Astrocyte (in vitro differentiated cells and primary cell): ENCODE results near the gene SLC38A6. TPM values are rescaled to one million over a fixed set of nuclear protein-coding genes. Genes with fewer than 3 reads are reported as not detected.
A peak's percentile ranks its signal among the peaks of the same experiment; 100 is the strongest.

Source experiments
- DNase-seq: peaks from one replicate; pipeline ENCODE4 v3.0.0-alpha.2; 2010; ENCODE audit warnings: low read depth
- FAIRE-seq: peaks from 2 replicates; lab custom pipeline; 2011; peaks lifted over from hg19 to GRCh38; lab: Jason Lieb, UNC
- H2AFZ ChIP-seq: 2 replicates; pipeline ENCODE4 v1.6.0; 2012; ENCODE audit warnings: low read depth, low read length, inconsistent platforms
- H3K27ac ChIP-seq: 2 replicates; pipeline ENCODE4 v1.5.1; 2011; ENCODE audit warnings: low read depth, low read length, inconsistent platforms
- H3K27me3 ChIP-seq: 2 replicates; pipeline ENCODE4 v1.6.0; 2011; ENCODE audit warnings: low read length, inconsistent platforms; ENCODE audit not compliant: insufficient read depth
- H3K36me3 ChIP-seq: 2 replicates; pipeline ENCODE4 v1.5.1; 2011; ENCODE audit warnings: low read length, inconsistent platforms; ENCODE audit not compliant: insufficient read depth
- H3K4me1 ChIP-seq: 2 replicates; pipeline ENCODE4 v1.5.1; 2011; ENCODE audit warnings: low read length, inconsistent platforms; ENCODE audit not compliant: insufficient read depth
- H3K4me2 ChIP-seq: 2 replicates; pipeline ENCODE4 v1.6.0; 2012; ENCODE audit warnings: low read length, inconsistent platforms
- H3K4me3 ChIP-seq: 2 replicates; pipeline ENCODE4 v1.5.1; 2011; ENCODE audit warnings: low read depth, mild to moderate bottlenecking, low read length, inconsistent platforms; ENCODE audit not compliant: insufficient read depth
- H3K79me2 ChIP-seq: 2 replicates; pipeline ENCODE4 v1.6.0; 2012; ENCODE audit warnings: mild to moderate bottlenecking, low read length, inconsistent platforms; ENCODE audit not compliant: insufficient read depth
- H3K9ac ChIP-seq: 2 replicates; pipeline ENCODE4 v1.6.0; 2012; ENCODE audit warnings: mild to moderate bottlenecking, low read length, inconsistent platforms
- H3K9me3 ChIP-seq: 2 replicates; pipeline ENCODE4 v1.5.1; 2012; ENCODE audit warnings: low read depth, mild to moderate bottlenecking, low read length, inconsistent platforms; ENCODE audit not compliant: insufficient read depth
- H4K20me1 ChIP-seq: 2 replicates; pipeline ENCODE4 v1.6.0; 2012; ENCODE audit warnings: low read length, inconsistent platforms; ENCODE audit not compliant: insufficient read depth
- H3K27ac Mint-ChIP-seq: one replicate; pipeline ENCODE4 v1.8.0; 2021; ENCODE audit warnings: mild to moderate bottlenecking, mixed read lengths; ENCODE audit not compliant: unreplicated experiment
- H3K27me3 Mint-ChIP-seq: one replicate; pipeline ENCODE4 v1.8.0; 2021; ENCODE audit warnings: low read depth, mixed read lengths; ENCODE audit not compliant: unreplicated experiment
- H3K36me3 Mint-ChIP-seq: one replicate; pipeline ENCODE4 v1.8.0; 2021; ENCODE audit warnings: low read depth, mixed read lengths; ENCODE audit not compliant: unreplicated experiment
- H3K4me1 Mint-ChIP-seq: one replicate; pipeline ENCODE4 v1.8.0; 2021; ENCODE audit warnings: low read depth, mixed read lengths; ENCODE audit not compliant: unreplicated experiment
- H3K4me3 Mint-ChIP-seq: one replicate; pipeline ENCODE4 v1.8.0; 2021; ENCODE audit warnings: mild to moderate bottlenecking, moderate library complexity, mixed read lengths; ENCODE audit not compliant: unreplicated experiment
- H3K9me3 Mint-ChIP-seq: one replicate; pipeline ENCODE4 v1.8.0; 2021; ENCODE audit warnings: mild to moderate bottlenecking, mixed read lengths; ENCODE audit not compliant: unreplicated experiment
- EZH2 ChIP-seq: IDR thresholded peaks from 2 replicates; pipeline ENCODE4 v1.6.1; 2012; ENCODE audit warnings: mild to moderate bottlenecking, low read length, inconsistent platforms; ENCODE audit not compliant: insufficient read depth
- total RNA-seq: library from RNA; stranded (reverse); gene quantifications from 2 replicates; pipeline ENCODE4 v1.2.1, GENCODE V29; 2021
- TF ChIP-seq, protein P1 (sequence below): IDR thresholded peaks from 2 replicates; pipeline ENCODE4 v1.5.1; 2011; ENCODE audit warnings: low read depth, mild to moderate bottlenecking, inconsistent platforms, low read length, moderate library complexity; ENCODE audit not compliant: insufficient read depth

SLC38A6 gene
- total RNA-seq, 1 donor from 2014 or later: 14.9 TPM

DNA sequence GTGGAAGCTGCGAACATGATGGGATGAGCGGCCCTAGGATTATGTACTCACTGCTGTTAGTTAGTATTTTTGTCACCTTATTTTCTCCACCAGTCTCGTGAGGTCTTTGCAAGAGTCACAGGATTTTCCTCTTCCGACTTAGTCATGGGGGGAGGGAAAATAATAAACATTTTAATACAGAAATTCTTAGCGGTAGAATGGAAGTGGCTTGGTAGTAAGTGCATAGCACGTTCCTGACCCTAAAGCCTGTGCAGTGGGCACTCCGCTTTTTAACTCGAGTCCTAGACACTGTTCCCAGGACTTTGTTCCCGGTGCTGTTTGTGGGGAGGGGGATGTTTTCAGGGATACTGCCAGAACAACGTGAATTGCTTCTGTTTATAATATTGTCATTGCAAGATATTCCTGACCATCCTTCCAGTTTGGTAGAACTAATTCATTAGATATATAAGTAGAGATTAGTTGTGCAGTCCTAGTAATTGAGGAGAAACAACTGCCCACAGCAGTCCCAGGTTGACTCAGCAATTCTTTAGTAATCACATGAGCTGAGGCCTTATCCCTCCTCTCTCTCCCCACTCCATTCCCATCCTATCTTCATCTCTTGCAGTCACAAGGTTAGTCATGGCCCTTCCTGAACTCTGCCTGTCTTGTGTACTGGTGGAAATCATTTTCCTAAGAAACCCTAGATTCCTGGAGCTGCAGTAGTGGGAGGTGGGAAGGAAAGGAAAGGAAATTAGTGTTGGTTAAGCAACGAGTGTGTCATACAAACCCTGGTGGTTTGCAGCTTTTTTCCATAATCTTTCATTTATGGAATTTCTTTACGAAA, 799 bp downstream of the SLC38A6 start:
- Mint-ChIP-seq H3K36me3 (no peaks in the 10 kb centered on the region), H3K27ac (no peak overlapping the region), H3K4me3 (no peak overlapping the region), H3K9me3 (no peaks in the 10 kb centered on the region), H3K27me3 (no peaks in the 10 kb centered on the region), H3K4me1 (peaks cover 15% of the 10 kb centered on the region)
- FAIRE-seq: peak; percentile 60
- peak; percentile 89 for DNase-seq
- Histone ChIP-seq H3K9me3 (no peaks in the 10 kb centered on the region), H3K4me2 (peak overlapping the region; percentile 95), H3K9ac (peak overlapping the region; percentile 94), H2AFZ (peak overlapping the region; percentile 76), H3K4me3 (peak overlapping the region; percentile 92), H3K79me2 (peaks cover 49% of the 10 kb centered on the region), H3K4me1 (no peaks in the 10 kb centered on the region), H3K27me3 (no peaks in the 10 kb centered on the region), H4K20me1 (no peaks in the 10 kb centered on the region), H3K27ac (peak overlapping the region; percentile 86), H3K36me3 (peaks cover 15% of the 10 kb centered on the region)
- no peak for TF ChIP-seq EZH2
- TF ChIP-seq, protein P1, sequence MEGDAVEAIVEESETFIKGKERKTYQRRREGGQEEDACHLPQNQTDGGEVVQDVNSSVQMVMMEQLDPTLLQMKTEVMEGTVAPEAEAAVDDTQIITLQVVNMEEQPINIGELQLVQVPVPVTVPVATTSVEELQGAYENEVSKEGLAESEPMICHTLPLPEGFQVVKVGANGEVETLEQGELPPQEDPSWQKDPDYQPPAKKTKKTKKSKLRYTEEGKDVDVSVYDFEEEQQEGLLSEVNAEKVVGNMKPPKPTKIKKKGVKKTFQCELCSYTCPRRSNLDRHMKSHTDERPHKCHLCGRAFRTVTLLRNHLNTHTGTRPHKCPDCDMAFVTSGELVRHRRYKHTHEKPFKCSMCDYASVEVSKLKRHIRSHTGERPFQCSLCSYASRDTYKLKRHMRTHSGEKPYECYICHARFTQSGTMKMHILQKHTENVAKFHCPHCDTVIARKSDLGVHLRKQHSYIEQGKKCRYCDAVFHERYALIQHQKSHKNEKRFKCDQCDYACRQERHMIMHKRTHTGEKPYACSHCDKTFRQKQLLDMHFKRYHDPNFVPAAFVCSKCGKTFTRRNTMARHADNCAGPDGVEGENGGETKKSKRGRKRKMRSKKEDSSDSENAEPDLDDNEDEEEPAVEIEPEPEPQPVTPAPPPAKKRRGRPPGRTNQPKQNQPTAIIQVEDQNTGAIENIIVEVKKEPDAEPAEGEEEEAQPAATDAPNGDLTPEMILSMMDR: no peak

DNA sequence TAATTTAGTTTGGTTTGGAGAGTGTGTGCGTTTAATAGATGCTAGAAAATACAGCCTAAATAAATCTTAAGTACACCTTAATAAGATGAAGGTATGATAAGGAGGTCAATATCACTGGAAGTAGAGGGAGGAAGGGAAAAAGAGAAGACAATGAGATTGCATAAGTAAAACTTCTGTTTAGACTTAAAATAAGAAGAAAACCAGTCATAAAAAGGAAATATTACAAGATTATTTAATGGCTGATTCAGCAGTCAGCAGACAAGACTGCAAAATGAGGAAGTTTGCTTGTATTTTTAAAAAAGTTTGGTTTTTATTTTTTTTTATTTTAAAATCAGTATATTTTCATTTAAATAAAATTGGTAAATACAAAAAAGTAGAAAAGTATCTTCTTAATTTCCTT, 3.2 kb downstream of the SLC38A6 start:
- H3K27ac ChIP-seq: no peak overlapping the region
- no peak for FAIRE-seq

More for the DNA sequence above, 3.2 kb downstream of the SLC38A6 start:
- no peaks in the 10 kb centered on the region for H4K20me1 ChIP-seq
- no peak overlapping the region for H2AFZ ChIP-seq
- TF ChIP-seq, protein P1: no peak
- no peak for TF ChIP-seq EZH2
- no peaks in the 10 kb centered on the region for H3K27me3 ChIP-seq
- DNase-seq: no peak
- H3K27me3 Mint-ChIP-seq: no peaks in the 10 kb centered on the region
- H3K9ac ChIP-seq: no peak overlapping the region
- no peaks in the 10 kb centered on the region for H3K4me1 ChIP-seq
- peaks cover 6% of the 10 kb centered on the region for H3K4me1 Mint-ChIP-seq
- H3K4me2 ChIP-seq: peak overlapping the region; percentile 5
- no peaks in the 10 kb centered on the region for H3K9me3 ChIP-seq
- H3K9me3 Mint-ChIP-seq: no peaks in the 10 kb centered on the region
- no peak overlapping the region for H3K27ac Mint-ChIP-seq
- peaks cover 2% of the 10 kb centered on the region for H3K36me3 Mint-ChIP-seq
- H3K79me2 ChIP-seq: peaks cover 36% of the 10 kb centered on the region
- H3K4me3 Mint-ChIP-seq: no peak overlapping the region
- H3K4me3 ChIP-seq: no peak overlapping the region
- peaks cover 30% of the 10 kb centered on the region for H3K36me3 ChIP-seq
